Measurements from ENCODE around the gene CTRB2.

DNA sequence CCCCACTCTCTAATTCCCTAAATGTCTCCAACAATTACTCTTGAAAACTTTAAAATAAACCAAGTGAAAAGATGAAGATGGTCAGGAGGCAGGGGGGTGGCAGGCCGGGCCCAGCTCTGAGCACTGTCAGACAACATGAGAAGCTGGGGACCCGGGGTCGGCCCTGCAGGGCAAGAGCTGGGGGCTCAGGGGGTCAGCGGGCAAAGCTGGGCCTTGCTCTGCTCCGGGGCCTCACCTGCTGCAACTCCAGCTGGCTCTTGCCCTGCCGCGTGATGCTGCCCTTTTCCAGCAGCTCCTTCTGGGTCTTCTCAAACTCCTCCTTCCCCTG is 26.6 kb upstream of the CTRB2 start:
- no peak for TF ChIP-seq EZH2 (IDR thresholded peaks at IDR 0.05)
- TF ChIP-seq, protein P1, sequence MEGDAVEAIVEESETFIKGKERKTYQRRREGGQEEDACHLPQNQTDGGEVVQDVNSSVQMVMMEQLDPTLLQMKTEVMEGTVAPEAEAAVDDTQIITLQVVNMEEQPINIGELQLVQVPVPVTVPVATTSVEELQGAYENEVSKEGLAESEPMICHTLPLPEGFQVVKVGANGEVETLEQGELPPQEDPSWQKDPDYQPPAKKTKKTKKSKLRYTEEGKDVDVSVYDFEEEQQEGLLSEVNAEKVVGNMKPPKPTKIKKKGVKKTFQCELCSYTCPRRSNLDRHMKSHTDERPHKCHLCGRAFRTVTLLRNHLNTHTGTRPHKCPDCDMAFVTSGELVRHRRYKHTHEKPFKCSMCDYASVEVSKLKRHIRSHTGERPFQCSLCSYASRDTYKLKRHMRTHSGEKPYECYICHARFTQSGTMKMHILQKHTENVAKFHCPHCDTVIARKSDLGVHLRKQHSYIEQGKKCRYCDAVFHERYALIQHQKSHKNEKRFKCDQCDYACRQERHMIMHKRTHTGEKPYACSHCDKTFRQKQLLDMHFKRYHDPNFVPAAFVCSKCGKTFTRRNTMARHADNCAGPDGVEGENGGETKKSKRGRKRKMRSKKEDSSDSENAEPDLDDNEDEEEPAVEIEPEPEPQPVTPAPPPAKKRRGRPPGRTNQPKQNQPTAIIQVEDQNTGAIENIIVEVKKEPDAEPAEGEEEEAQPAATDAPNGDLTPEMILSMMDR (IDR thresholded peaks at IDR 0.05), result no peak

All from neural progenitor cell (in vitro differentiated cells).